NT2/D1 (cell line): ENCODE results near the gene PEBP1.

Experiments used
- SUZ12 ChIP-seq: IDR thresholded peaks from 2 replicates; pipeline ENCODE4 v1.6.1; 2011; ENCODE audit not compliant: insufficient read length, insufficient read depth; ENCODE audit errors: extremely low read depth
- YY1 ChIP-seq: IDR thresholded peaks from 2 replicates; pipeline ENCODE4 v1.6.1; 2011; ENCODE audit not compliant: insufficient read length, insufficient read depth
- ZNF274 ChIP-seq: IDR thresholded peaks from 2 replicates; pipeline ENCODE4 v1.6.1; 2011; ENCODE audit warnings: mild to moderate bottlenecking, low read depth, low read length

DNA sequence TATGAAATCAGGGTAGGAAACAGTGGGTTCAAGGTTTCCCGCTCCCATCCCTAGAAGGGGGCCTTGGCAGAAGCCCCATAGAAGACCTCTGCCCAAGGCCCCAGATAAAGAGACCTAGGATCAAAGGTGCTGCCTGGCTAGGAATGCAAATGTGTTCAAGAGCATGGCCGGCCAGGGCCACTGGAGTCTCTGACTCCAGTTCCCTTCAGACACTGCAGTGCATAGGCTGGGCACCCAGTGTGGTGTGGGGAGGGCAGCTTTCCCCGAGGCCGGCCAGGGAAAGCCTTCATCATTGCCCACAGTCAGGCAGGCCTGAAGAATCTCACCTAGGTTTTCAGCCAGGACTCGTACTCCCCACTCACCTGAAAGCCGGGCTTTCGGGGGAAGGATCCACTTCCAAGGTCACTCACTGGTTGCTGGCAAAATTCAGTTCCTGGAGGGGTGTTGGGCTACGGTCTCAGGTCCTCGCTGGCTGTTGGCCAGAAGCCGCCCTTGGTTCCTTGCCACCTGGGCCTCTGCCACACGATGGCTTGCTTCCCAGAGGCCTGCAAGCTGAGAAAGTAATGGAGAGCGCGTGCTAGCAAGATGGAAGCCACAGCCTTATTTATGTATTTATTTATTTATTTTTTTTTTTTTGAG, 9.7 kb upstream of the PEBP1 start:
- no peak for TF ChIP-seq SUZ12
- TF ChIP-seq YY1 = no peak
- no peak for TF ChIP-seq ZNF274
